Upper lobe of right lung (tissue), 1 donor: ENCODE measurements around the gene RNASEL. TPM values are rescaled to one million over a fixed set of nuclear protein-coding genes. Genes with fewer than 3 reads are reported as not detected.

Source experiments
- ATAC-seq: fragments of 200-7000 bp; cut with Tn5 transposase; one replicate; pipeline ENCODE4 v1.9.1; 2020; ENCODE audit warnings: mild to moderate bottlenecking, moderate library complexity
- DNase-seq: peaks from one replicate; pipeline ENCODE4 v3.0.0-alpha.2; 2020
- H3K27ac ChIP-seq: fragments of 200-600 bp; one replicate; pipeline ENCODE4 v1.8.0; 2022
- H3K27me3 ChIP-seq: fragments of 200-600 bp; one replicate; pipeline ENCODE4 v1.8.0; 2022; ENCODE audit warnings: mild to moderate bottlenecking
- H3K36me3 ChIP-seq: fragments of 200-600 bp; one replicate; pipeline ENCODE4 v1.8.0; 2022
- H3K4me1 ChIP-seq: fragments of 200-600 bp; one replicate; pipeline ENCODE4 v1.8.0; 2022
- H3K4me3 ChIP-seq: fragments of 200-600 bp; one replicate; pipeline ENCODE4 v1.8.0; 2022; ENCODE audit warnings: mild to moderate bottlenecking
- H3K9me3 ChIP-seq: fragments of 200-600 bp; one replicate; pipeline ENCODE4 v1.8.0; 2022
- CTCF ChIP-seq: fragments of 200-600 bp; IDR thresholded peaks from one replicate; pipeline ENCODE4 v1.8.0; 2022; ENCODE audit warnings: antibody characterized with exemption
- intact Hi-C: fragments of 100-400 bp; cut with DNase I; formaldehyde crosslinking; loops from one replicate; pipeline ENCODE4 v1.11.0; 2022
- total RNA-seq: library from RNA; stranded (reverse); fragmentation: NEBNext Ultra II Directional; extraction: Animal tissue kit (Norgen Biotek cat#: 25700); gene quantifications from one replicate; pipeline ENCODE4 v1.2.1, GENCODE V29; 2021
- donor health status: DM: no; HTN: yes; CAD: no; lungs with severe emphysema.

The RNASEL gene
- total RNA-seq, 1 donor from 2014 or later = 12.8 TPM

- H3K36me3 ChIP-seq = no peaks in the 10 kb centered on the region
- H3K27ac ChIP-seq = no peak overlapping the region
- no peak for ATAC-seq
- no peak overlapping the region for H3K4me3 ChIP-seq
- no peak for DNase-seq
- H3K27me3 ChIP-seq = no peaks in the 10 kb centered on the region
- intact Hi-C loops = no loop called here
- TF ChIP-seq CTCF = no peak
- no peaks in the 10 kb centered on the region for H3K9me3 ChIP-seq
- no peaks in the 10 kb centered on the region for H3K4me1 ChIP-seq
Measured at GRCh38 chr1:182560392-182560984, 28.6 kb downstream of the RNASEL start.

- intact Hi-C loops = no loop called here
- no peak overlapping the region for H3K4me3 ChIP-seq
- no peak for TF ChIP-seq CTCF
- H3K4me1 ChIP-seq = no peaks in the 10 kb centered on the region
- no peaks in the 10 kb centered on the region for H3K27me3 ChIP-seq
- ATAC-seq = no peak
- no peak for DNase-seq
- no peaks in the 10 kb centered on the region for H3K9me3 ChIP-seq
- H3K36me3 ChIP-seq = no peaks in the 10 kb centered on the region
- H3K27ac ChIP-seq = no peak overlapping the region
Measured at GRCh38 chr1:182556279-182556678, 32.8 kb downstream of the RNASEL start.

- no peak for ATAC-seq
Measured at GRCh38 chr1:182555493-182555892, 33.6 kb downstream of the RNASEL start.

GRCh38 chr1:182552527-182552926 lies 36.5 kb downstream of the RNASEL start:
- no peak for TF ChIP-seq CTCF
- H3K4me1 ChIP-seq = no peaks in the 10 kb centered on the region
- H3K36me3 ChIP-seq = no peaks in the 10 kb centered on the region
- intact Hi-C loops = no loop called here
- no peak for ATAC-seq
- no peaks in the 10 kb centered on the region for H3K9me3 ChIP-seq
- H3K27ac ChIP-seq = no peak overlapping the region
- H3K4me3 ChIP-seq = no peak overlapping the region
- no peaks in the 10 kb centered on the region for H3K27me3 ChIP-seq
- DNase-seq = no peak

More at GRCh38 chr1:182555493-182555892, 33.6 kb downstream of the RNASEL start:
- Histone ChIP-seq H3K36me3 (no peaks in the 10 kb centered on the region), H3K9me3 (no peaks in the 10 kb centered on the region), H3K4me1 (no peaks in the 10 kb centered on the region), H3K27me3 (no peaks in the 10 kb centered on the region), H3K4me3 (no peak overlapping the region), H3K27ac (no peak overlapping the region)
- DNase-seq = no peak
- intact Hi-C loops = no loop called here
- no peak for TF ChIP-seq CTCF

- no peaks in the 10 kb centered on the region for H3K4me1 ChIP-seq
- H3K9me3 ChIP-seq = no peaks in the 10 kb centered on the region
- H3K27me3 ChIP-seq = no peaks in the 10 kb centered on the region
- DNase-seq (no peak), ATAC-seq (no peak)
- TF ChIP-seq CTCF = no peak
- H3K4me3 ChIP-seq = no peak overlapping the region
- no peak overlapping the region for H3K27ac ChIP-seq
- H3K36me3 ChIP-seq = no peaks in the 10 kb centered on the region
- intact Hi-C loops = no loop called here
Measured at GRCh38 chr1:182549811-182550210, 39.2 kb downstream of the RNASEL start.

- Histone ChIP-seq H3K4me3 (no peak overlapping the region), H3K4me1 (no peaks in the 10 kb centered on the region), H3K27ac (no peak overlapping the region), H3K9me3 (no peaks in the 10 kb centered on the region), H3K27me3 (no peaks in the 10 kb centered on the region), H3K36me3 (no peaks in the 10 kb centered on the region)
- DNase-seq = no peak
- intact Hi-C loops = no loop called here
- TF ChIP-seq CTCF = no peak
- ATAC-seq = no peak
Measured at GRCh38 chr1:182549346-182549745, 39.7 kb downstream of the RNASEL start.
